ENCODE results near the gene ITIH2. TPM values are rescaled to one million over a fixed set of nuclear protein-coding genes. Genes with fewer than 3 reads are reported as not detected.
"Not testable (repeated sequence)": the region's sequence is repeated elsewhere in the genome, so short reads cannot be mapped to it uniquely, and the experiment has no call there.

The ITIH2 gene
- total RNA-seq = not detected

GRCh38 chr10:7703140-7703539, at the start of gene ITIH2:
TSS of gene ITIH2 (plus strand) at chr10:7703316. CDS start at chr10:7703435, 119 bp downstream.
- H3K4me1 ChIP-seq (ENCODE audit: insufficient read depth, low read length) = no peaks in the 10 kb centered on the region
- no peaks in the 10 kb centered on the region for H3K9me3 ChIP-seq (ENCODE audit: low read depth, low read length)
- peaks cover 13% of the 10 kb centered on the region for H3K27me3 ChIP-seq (ENCODE audit: insufficient read depth, low read length)
- no peak within 1 kb of the TSS for H3K4me3 ChIP-seq (ENCODE audit: low read length)

- H3K9me3 ChIP-seq (ENCODE audit: low read depth, low read length); H3K4me3 ChIP-seq (ENCODE audit: low read length); H3K4me1 ChIP-seq (ENCODE audit: insufficient read depth, low read length); H3K27me3 ChIP-seq (ENCODE audit: insufficient read depth, low read length): not testable (repeated sequence)
These were observed 46.0 kb upstream of the ITIH2 start for GRCh38 chr10:7657079-7657478.

- Histone ChIP-seq H3K9me3 (ENCODE audit: low read depth, low read length) (no peaks in the 10 kb centered on the region), H3K27me3 (ENCODE audit: insufficient read depth, low read length) (peaks cover 3% of the 10 kb centered on the region), H3K4me3 (ENCODE audit: low read length) (no peak overlapping the region), H3K4me1 (ENCODE audit: insufficient read depth, low read length) (no peaks in the 10 kb centered on the region)
These were observed 45.6 kb upstream of the ITIH2 start for GRCh38 chr10:7657552-7657951.

- H3K4me3 ChIP-seq (ENCODE audit: low read length) = no peak overlapping the region
- no peaks in the 10 kb centered on the region for H3K9me3 ChIP-seq (ENCODE audit: low read depth, low read length)
- H3K4me1 ChIP-seq (ENCODE audit: insufficient read depth, low read length) = no peaks in the 10 kb centered on the region
- peaks cover 19% of the 10 kb centered on the region for H3K27me3 ChIP-seq (ENCODE audit: insufficient read depth, low read length)
These were observed 43.6 kb upstream of the ITIH2 start for GRCh38 chr10:7659560-7659959.

- no peak overlapping the region for H3K4me3 ChIP-seq (ENCODE audit: low read length)
- peaks cover 40% of the 10 kb centered on the region for H3K27me3 ChIP-seq (ENCODE audit: insufficient read depth, low read length)
These were observed 40.6 kb upstream of the ITIH2 start for GRCh38 chr10:7662522-7662921.

GRCh38 chr10:7664707-7665106, 38.4 kb upstream of the ITIH2 start:
- H3K4me1 ChIP-seq (ENCODE audit: insufficient read depth, low read length) = peaks cover 7% of the 10 kb centered on the region
- peaks cover 59% of the 10 kb centered on the region for H3K27me3 ChIP-seq (ENCODE audit: insufficient read depth, low read length)
- no peaks in the 10 kb centered on the region for H3K9me3 ChIP-seq (ENCODE audit: low read depth, low read length)

More at GRCh38 chr10:7662522-7662921, 40.6 kb upstream of the ITIH2 start:
- H3K9me3 ChIP-seq (ENCODE audit: low read depth, low read length) = no peaks in the 10 kb centered on the region
- H3K4me1 ChIP-seq (ENCODE audit: insufficient read depth, low read length) = peaks cover 7% of the 10 kb centered on the region

GRCh38 chr10:7665767-7666166, 37.3 kb upstream of the ITIH2 start:
- no peaks in the 10 kb centered on the region for H3K9me3 ChIP-seq (ENCODE audit: low read depth, low read length)
- H3K4me3 ChIP-seq (ENCODE audit: low read length) = no peak overlapping the region
- peaks cover 66% of the 10 kb centered on the region for H3K27me3 ChIP-seq (ENCODE audit: insufficient read depth, low read length)
- peaks cover 7% of the 10 kb centered on the region for H3K4me1 ChIP-seq (ENCODE audit: insufficient read depth, low read length)

More at GRCh38 chr10:7664707-7665106, 38.4 kb upstream of the ITIH2 start:
- no peak overlapping the region for H3K4me3 ChIP-seq (ENCODE audit: low read length)

- H3K9me3 ChIP-seq (ENCODE audit: low read depth, low read length) = no peaks in the 10 kb centered on the region
- no peak within 1 kb of the TSS for H3K4me3 ChIP-seq (ENCODE audit: low read length)
- H3K4me1 ChIP-seq (ENCODE audit: insufficient read depth, low read length) = peaks cover 7% of the 10 kb centered on the region
- peaks cover 67% of the 10 kb centered on the region for H3K27me3 ChIP-seq (ENCODE audit: insufficient read depth, low read length)
These were observed 36.7 kb upstream of the ITIH2 start, which contains the start of gene ITIH5 for GRCh38 chr10:7666253-7667023. TSS of gene ITIH5 (minus strand) at chr10:7666966. CDS start at chr10:7666892, 74 bp downstream.

GRCh38 chr10:7667262-7668141, 35.6 kb upstream of the ITIH2 start:
- Histone ChIP-seq H3K4me3 (ENCODE audit: low read length) (no peak overlapping the region), H3K4me1 (ENCODE audit: insufficient read depth, low read length) (peaks cover 7% of the 10 kb centered on the region), H3K27me3 (ENCODE audit: insufficient read depth, low read length) (peaks cover 67% of the 10 kb centered on the region), H3K9me3 (ENCODE audit: low read depth, low read length) (no peaks in the 10 kb centered on the region)

- Histone ChIP-seq H3K4me3 (ENCODE audit: low read length) (no peak overlapping the region), H3K27me3 (ENCODE audit: insufficient read depth, low read length) (peaks cover 49% of the 10 kb centered on the region), H3K9me3 (ENCODE audit: low read depth, low read length) (no peaks in the 10 kb centered on the region), H3K4me1 (ENCODE audit: insufficient read depth, low read length) (peaks cover 7% of the 10 kb centered on the region)
These were observed 33.0 kb upstream of the ITIH2 start for GRCh38 chr10:7670157-7670556.

- Histone ChIP-seq H3K4me1 (ENCODE audit: insufficient read depth, low read length) (no peaks in the 10 kb centered on the region), H3K27me3 (ENCODE audit: insufficient read depth, low read length) (peaks cover 34% of the 10 kb centered on the region), H3K9me3 (ENCODE audit: low read depth, low read length) (no peaks in the 10 kb centered on the region), H3K4me3 (ENCODE audit: low read length) (no peak overlapping the region)
These were observed 30.6 kb upstream of the ITIH2 start for GRCh38 chr10:7672341-7673134.

- H3K4me1 ChIP-seq (ENCODE audit: insufficient read depth, low read length) = no peaks in the 10 kb centered on the region
- no peak overlapping the region for H3K4me3 ChIP-seq (ENCODE audit: low read length)
- H3K27me3 ChIP-seq (ENCODE audit: insufficient read depth, low read length) = peaks cover 8% of the 10 kb centered on the region
- H3K9me3 ChIP-seq (ENCODE audit: low read depth, low read length) = no peaks in the 10 kb centered on the region
These were observed 23.9 kb upstream of the ITIH2 start for GRCh38 chr10:7679256-7679655.

GRCh38 chr10:7680078-7680477, 23.0 kb upstream of the ITIH2 start:
- not testable (repeated sequence) for H3K27me3 ChIP-seq (ENCODE audit: insufficient read depth, low read length); H3K4me1 ChIP-seq (ENCODE audit: insufficient read depth, low read length); H3K4me3 ChIP-seq (ENCODE audit: low read length)

GRCh38 chr10:7686351-7687171, 16.6 kb upstream of the ITIH2 start:
- Histone ChIP-seq H3K4me1 (ENCODE audit: insufficient read depth, low read length) (no peaks in the 10 kb centered on the region), H3K4me3 (ENCODE audit: low read length) (no peak overlapping the region), H3K27me3 (ENCODE audit: insufficient read depth, low read length) (peaks cover 3% of the 10 kb centered on the region), H3K9me3 (ENCODE audit: low read depth, low read length) (no peaks in the 10 kb centered on the region)

More at GRCh38 chr10:7680078-7680477, 23.0 kb upstream of the ITIH2 start:
- not testable (repeated sequence) for H3K9me3 ChIP-seq (ENCODE audit: low read depth, low read length)

Data from mononuclear cell (primary cell).